Vagina (tissue), 2 donors: Measurements from ENCODE around the gene RPTOR. TPM values are rescaled to one million over a fixed set of nuclear protein-coding genes. Genes with fewer than 3 reads are reported as not detected.

Experiments
- DNase-seq, 2 donors: peaks; one replicate each; pipeline ENCODE4 v3.0.0-alpha.2; 2017; ENCODE audit errors: extremely low spot score in 2 of 2
- H3K27ac ChIP-seq: fragments of 200-600 bp; sonication (generic); one replicate; pipeline ENCODE4 v1.5.1; 2019
- H3K27me3 ChIP-seq: fragments of 200-600 bp; sonication (generic); one replicate; pipeline ENCODE4 v1.5.1; 2019
- H3K36me3 ChIP-seq, 2 donors: fragments of 200-600 bp; sonication (generic); one replicate each; pipeline ENCODE4 v1.5.1; 2017 to 2019
- H3K4me1 ChIP-seq: fragments of 200-600 bp; sonication (generic); one replicate; pipeline ENCODE4 v1.5.1; 2019
- H3K4me3 ChIP-seq, 2 donors: fragments of 200-600 bp; sonication (generic); 1 replicate in 1 of 2; 2 replicates in 1 of 2; pipeline ENCODE4 v1.5.1; 2016 to 2019
- H3K9me3 ChIP-seq: fragments of 200-600 bp; sonication (generic); one replicate; pipeline ENCODE4 v1.5.1; 2019
- CTCF ChIP-seq, 3 experiments: fragments of 450-650 bp in 2 of 3; fragments of 200-600 bp in 1 of 3; sonication (generic) in 1 of 3; IDR thresholded peaks; one replicate each; pipeline ENCODE4 v1.5.1; 2017 to 2019; ENCODE audit warnings: antibody characterized with exemption in 3 of 3, mild to moderate bottlenecking in 2 of 3, moderate library complexity in 2 of 3
- POLR2A ChIP-seq, 2 donors: fragments of 450-650 bp; IDR thresholded peaks; one replicate each; pipeline ENCODE4 v1.6.1; 2017; ENCODE audit warnings: antibody characterized with exemption in 2 of 2, mild to moderate bottlenecking in 2 of 2, moderate library complexity in 2 of 2
- POLR2AphosphoS5 ChIP-seq, 2 donors: sonication (generic); formaldehyde crosslinking; IDR thresholded peaks; one replicate each; pipeline ENCODE4 v1.9.0; 2017; ENCODE audit warnings: antibody characterized with exemption in 2 of 2, mild to moderate bottlenecking in 2 of 2, low read depth in 1 of 2; ENCODE audit not compliant: insufficient read depth in 1 of 2
- intact Hi-C: fragments of 100-400 bp; cut with DNase I; formaldehyde crosslinking; loops from one replicate; pipeline ENCODE4 v1.15.1; 2023
- total RNA-seq: library from RNA; depleted of rRNA; stranded (reverse); fragments of >200 nt; gene quantifications from one replicate; pipeline ENCODE4 v1.2.3, GENCODE V29; 2016

The RPTOR gene
- total RNA-seq, 1 donor from 2014 or later, result 38.3 TPM

GRCh38 chr17:80682372-80682771 is 137.7 kb downstream of the RPTOR start:
- intact Hi-C loops, result no loop called here
- Histone ChIP-seq H3K27ac (no peak overlapping the region), H3K36me3 (no peaks in the 10 kb centered on the region), H3K4me3 (no peak overlapping the region), H3K9me3 (no peaks in the 10 kb centered on the region), H3K27me3 (no peaks in the 10 kb centered on the region), H3K4me1 (no peaks in the 10 kb centered on the region)
- DNase-seq, result no peak
- no peak for TF ChIP-seq POLR2A (IDR thresholded peaks at IDR 0.05)
- TF ChIP-seq CTCF (IDR thresholded peaks at IDR 0.05), result no peak
- TF ChIP-seq POLR2AphosphoS5 (IDR thresholded peaks at IDR 0.05; ENCODE audit: insufficient read depth in 1 of 2, low read depth in 1 of 2), result no peak

- no peak for DNase-seq
- H3K27me3 ChIP-seq, result no peaks in the 10 kb centered on the region
- H3K4me3 ChIP-seq, result no peak overlapping the region
- no peaks in the 10 kb centered on the region for H3K9me3 ChIP-seq
- intact Hi-C loops, result no loop called here
- no peaks in the 10 kb centered on the region for H3K4me1 ChIP-seq
- no peak for TF ChIP-seq POLR2AphosphoS5 (IDR thresholded peaks at IDR 0.05; ENCODE audit: insufficient read depth in 1 of 2, low read depth in 1 of 2)
- no peak for TF ChIP-seq CTCF (IDR thresholded peaks at IDR 0.05)
- TF ChIP-seq POLR2A (IDR thresholded peaks at IDR 0.05), result no peak
- H3K27ac ChIP-seq, result no peak overlapping the region
- H3K36me3 ChIP-seq, result no peaks in the 10 kb centered on the region
Observed at GRCh38 chr17:80683625-80684104, 139.0 kb downstream of the RPTOR start.

- Histone ChIP-seq H3K27me3 (no peaks in the 10 kb centered on the region), H3K4me3 (no peak overlapping the region), H3K4me1 (no peaks in the 10 kb centered on the region), H3K9me3 (no peaks in the 10 kb centered on the region), H3K27ac (no peak overlapping the region), H3K36me3 (no peaks in the 10 kb centered on the region)
- DNase-seq, result no peak
- intact Hi-C loops, result no loop called here
- no peak for TF ChIP-seq POLR2AphosphoS5 (IDR thresholded peaks at IDR 0.05; ENCODE audit: insufficient read depth in 1 of 2, low read depth in 1 of 2)
- no peak for TF ChIP-seq CTCF (IDR thresholded peaks at IDR 0.05)
- no peak for TF ChIP-seq POLR2A (IDR thresholded peaks at IDR 0.05)
Observed at GRCh38 chr17:80687839-80688238, 143.2 kb downstream of the RPTOR start.

- no peaks in the 10 kb centered on the region for H3K9me3 ChIP-seq
- intact Hi-C loops, result no loop called here
- no peaks in the 10 kb centered on the region for H3K4me1 ChIP-seq
- no peak overlapping the region for H3K27ac ChIP-seq
- no peaks in the 10 kb centered on the region for H3K27me3 ChIP-seq
- TF ChIP-seq POLR2A (IDR thresholded peaks at IDR 0.05) (no peak), POLR2AphosphoS5 (IDR thresholded peaks at IDR 0.05; ENCODE audit: insufficient read depth in 1 of 2, low read depth in 1 of 2) (no peak), CTCF (IDR thresholded peaks at IDR 0.05) (no peak)
- DNase-seq, result no peak
- H3K36me3 ChIP-seq, result no peaks in the 10 kb centered on the region
- no peak overlapping the region for H3K4me3 ChIP-seq
Observed at GRCh38 chr17:80689129-80689619, 144.5 kb downstream of the RPTOR start.

GRCh38 chr17:80691784-80692183 is 147.1 kb downstream of the RPTOR start:
- TF ChIP-seq POLR2AphosphoS5 (IDR thresholded peaks at IDR 0.05; ENCODE audit: insufficient read depth in 1 of 2, low read depth in 1 of 2), result no peak
- TF ChIP-seq CTCF (IDR thresholded peaks at IDR 0.05), result no peak
- no peak for TF ChIP-seq POLR2A (IDR thresholded peaks at IDR 0.05)
- no peak overlapping the region for H3K4me3 ChIP-seq
- H3K27ac ChIP-seq, result no peak overlapping the region
- no peaks in the 10 kb centered on the region for H3K9me3 ChIP-seq
- DNase-seq, result no peak
- H3K36me3 ChIP-seq, result no peaks in the 10 kb centered on the region
- H3K27me3 ChIP-seq, result no peaks in the 10 kb centered on the region
- peaks cover 16% of the 10 kb centered on the region for H3K4me1 ChIP-seq
- intact Hi-C loops, result no loop called here
